MM.1S (cell line): ENCODE data around the gene CCDC28A.

Source experiments
- DNase-seq: peaks from one replicate; pipeline ENCODE4 v3.0.0-alpha.2; 2015
- H2AFZ ChIP-seq: fragments of 300-600 bp; sonication (generic); 2 replicates; pipeline ENCODE4 v1.6.0; 2016; ENCODE audit warnings: antibody characterized with exemption, low read length
- H3F3A ChIP-seq: fragments of 300-600 bp; sonication (generic); 2 replicates; pipeline ENCODE4 v1.6.1; 2016; ENCODE audit warnings: mild to moderate bottlenecking, antibody characterized with exemption, low read length, moderate library complexity, mixed read lengths; ENCODE audit not compliant: insufficient read depth
- H3K27ac ChIP-seq: fragments of 300-600 bp; sonication (generic); 2 replicates; pipeline ENCODE4 v1.5.1; 2016; ENCODE audit warnings: mild to moderate bottlenecking, low read length
- H3K27me3 ChIP-seq: fragments of 300-600 bp; sonication (generic); replicated peaks from 2 replicates; pipeline ENCODE4 v1.6.0; 2016; ENCODE audit warnings: low read length; ENCODE audit not compliant: insufficient read depth
- H3K36me3 ChIP-seq: fragments of 300-600 bp; sonication (generic); replicated peaks from 2 replicates; pipeline ENCODE4 v1.6.1; 2016; ENCODE audit warnings: mild to moderate bottlenecking, low read length, mixed read lengths; ENCODE audit not compliant: insufficient read depth
- H3K4me1 ChIP-seq: fragments of 300-600 bp; sonication (generic); 2 replicates; pipeline ENCODE4 v1.6.1; 2016; ENCODE audit warnings: low read length, mixed read lengths
- H3K4me2 ChIP-seq: fragments of 300-600 bp; sonication (generic); 2 replicates; pipeline ENCODE4 v1.6.0; 2016; ENCODE audit warnings: low read depth, low read length
- H3K4me3 ChIP-seq: fragments of 300-600 bp; sonication (generic); 2 replicates; pipeline ENCODE4 v1.5.1; 2016; ENCODE audit warnings: low read length, mixed read lengths
- H3K79me2 ChIP-seq: fragments of 300-600 bp; sonication (generic); 2 replicates; pipeline ENCODE4 v1.6.1; 2016; ENCODE audit warnings: mixed run types, low read length, mixed read lengths
- H3K9ac ChIP-seq: fragments of 300-600 bp; sonication (generic); 2 replicates; pipeline ENCODE4 v1.6.1; 2016; ENCODE audit warnings: low read length, mixed read lengths
- H3K9me2 ChIP-seq: fragments of 300-600 bp; sonication (generic); replicated peaks from 2 replicates; pipeline ENCODE4 v1.6.1; 2016; ENCODE audit warnings: mild to moderate bottlenecking, low read length, mixed read lengths; ENCODE audit not compliant: insufficient read depth
- H3K9me3 ChIP-seq: fragments of 300-600 bp; sonication (generic); replicated peaks from 2 replicates; pipeline ENCODE4 v1.6.1; 2016; ENCODE audit warnings: mild to moderate bottlenecking, low read length, mixed read lengths; ENCODE audit not compliant: insufficient read depth
- H4K20me1 ChIP-seq: fragments of 300-600 bp; sonication (generic); 2 replicates; pipeline ENCODE4 v1.6.1; 2016; ENCODE audit warnings: mild to moderate bottlenecking, low read length, moderate library complexity, mixed read lengths; ENCODE audit not compliant: insufficient read depth
- EZH2 ChIP-seq: fragments of 300-600 bp; sonication (generic); optimal IDR thresholded peaks from 2 replicates; pipeline ENCODE3; 2017; ENCODE audit warnings: low read depth, mild to moderate bottlenecking, antibody characterized with exemption, low read length, mixed read lengths
- EZH2phosphoT487 ChIP-seq: fragments of 300-600 bp; sonication (generic); IDR thresholded peaks from 2 replicates; pipeline ENCODE4 v1.6.1; 2018; ENCODE audit warnings: antibody characterized with exemption, low read length
- TF ChIP-seq, protein P1 (sequence below): fragments of 300-600 bp; sonication (generic); IDR thresholded peaks from 2 replicates; pipeline ENCODE4 v1.5.1; 2016; ENCODE audit warnings: antibody characterized with exemption, low read length, mixed read lengths

The CCDC28A gene

GRCh38 chr6:138797806-138798446, 24.4 kb downstream of the CCDC28A start:
- no peaks in the 10 kb centered on the region for H3F3A ChIP-seq
- no peaks in the 10 kb centered on the region for H3K9me3 ChIP-seq
- H3K79me2 ChIP-seq = no peaks in the 10 kb centered on the region
- H3K27ac ChIP-seq = no peak overlapping the region
- DNase-seq = no peak
- H3K9me2 ChIP-seq = no peaks in the 10 kb centered on the region
- H3K9ac ChIP-seq = no peak overlapping the region
- H3K4me2 ChIP-seq = no peak overlapping the region
- no peaks in the 10 kb centered on the region for H3K4me1 ChIP-seq
- no peaks in the 10 kb centered on the region for H3K36me3 ChIP-seq
- no peak for TF ChIP-seq EZH2phosphoT487
- TF ChIP-seq, protein P1, sequence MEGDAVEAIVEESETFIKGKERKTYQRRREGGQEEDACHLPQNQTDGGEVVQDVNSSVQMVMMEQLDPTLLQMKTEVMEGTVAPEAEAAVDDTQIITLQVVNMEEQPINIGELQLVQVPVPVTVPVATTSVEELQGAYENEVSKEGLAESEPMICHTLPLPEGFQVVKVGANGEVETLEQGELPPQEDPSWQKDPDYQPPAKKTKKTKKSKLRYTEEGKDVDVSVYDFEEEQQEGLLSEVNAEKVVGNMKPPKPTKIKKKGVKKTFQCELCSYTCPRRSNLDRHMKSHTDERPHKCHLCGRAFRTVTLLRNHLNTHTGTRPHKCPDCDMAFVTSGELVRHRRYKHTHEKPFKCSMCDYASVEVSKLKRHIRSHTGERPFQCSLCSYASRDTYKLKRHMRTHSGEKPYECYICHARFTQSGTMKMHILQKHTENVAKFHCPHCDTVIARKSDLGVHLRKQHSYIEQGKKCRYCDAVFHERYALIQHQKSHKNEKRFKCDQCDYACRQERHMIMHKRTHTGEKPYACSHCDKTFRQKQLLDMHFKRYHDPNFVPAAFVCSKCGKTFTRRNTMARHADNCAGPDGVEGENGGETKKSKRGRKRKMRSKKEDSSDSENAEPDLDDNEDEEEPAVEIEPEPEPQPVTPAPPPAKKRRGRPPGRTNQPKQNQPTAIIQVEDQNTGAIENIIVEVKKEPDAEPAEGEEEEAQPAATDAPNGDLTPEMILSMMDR = no peak
- no peak for TF ChIP-seq EZH2
- H3K27me3 ChIP-seq = no peaks in the 10 kb centered on the region
- H3K4me3 ChIP-seq = no peak overlapping the region
- H4K20me1 ChIP-seq = no peaks in the 10 kb centered on the region
- no peak overlapping the region for H2AFZ ChIP-seq

GRCh38 chr6:138800377-138801150, 27.0 kb downstream of the CCDC28A start:
- H3F3A ChIP-seq = no peaks in the 10 kb centered on the region
- no peaks in the 10 kb centered on the region for H4K20me1 ChIP-seq
- no peaks in the 10 kb centered on the region for H3K9me3 ChIP-seq
- H3K4me2 ChIP-seq = no peak overlapping the region
- H3K4me3 ChIP-seq = no peak overlapping the region
- H3K27ac ChIP-seq = no peak overlapping the region
- no peak overlapping the region for H2AFZ ChIP-seq
- H3K4me1 ChIP-seq = no peaks in the 10 kb centered on the region
- no peak overlapping the region for H3K9ac ChIP-seq
- DNase-seq = no peak
- no peaks in the 10 kb centered on the region for H3K36me3 ChIP-seq
- no peaks in the 10 kb centered on the region for H3K9me2 ChIP-seq
- H3K27me3 ChIP-seq = no peaks in the 10 kb centered on the region
- TF ChIP-seq EZH2phosphoT487 = no peak
- TF ChIP-seq EZH2 = no peak
- TF ChIP-seq, protein P1 = no peak
- H3K79me2 ChIP-seq = no peaks in the 10 kb centered on the region

DNA sequence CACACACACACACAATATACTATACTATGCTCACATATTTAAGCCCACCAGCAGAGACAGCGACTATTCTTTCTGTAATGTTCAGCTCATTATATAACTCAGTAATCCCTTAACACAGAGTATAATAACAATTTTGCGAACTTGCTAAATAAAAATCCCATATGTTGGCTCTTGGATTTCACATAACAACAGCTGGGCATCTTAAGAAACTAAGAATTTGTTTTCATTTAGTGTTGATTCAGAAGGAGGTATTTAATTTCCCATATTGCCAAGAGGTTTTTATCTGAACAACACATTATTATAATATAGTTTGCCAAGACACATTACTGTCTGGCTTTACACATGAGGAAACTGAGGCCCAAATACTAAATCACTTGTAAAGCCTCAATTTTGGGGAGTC, 29.8 kb downstream of the CCDC28A start:
- Histone ChIP-seq H3K4me1 (no peaks in the 10 kb centered on the region), H3K27me3 (no peaks in the 10 kb centered on the region), H3K9me3 (no peaks in the 10 kb centered on the region), H4K20me1 (no peaks in the 10 kb centered on the region), H3K36me3 (no peaks in the 10 kb centered on the region), H3F3A (no peaks in the 10 kb centered on the region), H3K9me2 (no peaks in the 10 kb centered on the region), H3K9ac (no peak overlapping the region), H3K27ac (no peak overlapping the region), H3K4me2 (no peak overlapping the region), H3K4me3 (no peak overlapping the region), H3K79me2 (no peaks in the 10 kb centered on the region), H2AFZ (no peak overlapping the region)
- no peak for DNase-seq
- TF ChIP-seq EZH2phosphoT487 = no peak
- no peak for TF ChIP-seq EZH2
- TF ChIP-seq, protein P1 = no peak
